NB4 (cell line): ENCODE measurements around the gene FYCO1.

ENCODE experiments used
- MYC ChIP-seq: IDR thresholded peaks from 2 replicates; pipeline ENCODE4 v1.6.1; 2011; ENCODE audit warnings: low read depth, low read length
- POLR2A ChIP-seq: IDR thresholded peaks from 2 replicates; pipeline ENCODE4 v1.6.1; 2011; ENCODE audit warnings: mild to moderate bottlenecking; ENCODE audit not compliant: insufficient read length; ENCODE audit errors: extremely low read depth
- TF ChIP-seq, protein P1 (sequence below): IDR thresholded peaks from 2 replicates; pipeline ENCODE4 v1.6.1; 2011; ENCODE audit warnings: low read depth, low read length
- TF ChIP-seq, protein P2 (sequence below): IDR thresholded peaks from one replicate; pipeline ENCODE4 v1.5.1; 2012; ENCODE audit warnings: low read depth, low read length

DNA sequence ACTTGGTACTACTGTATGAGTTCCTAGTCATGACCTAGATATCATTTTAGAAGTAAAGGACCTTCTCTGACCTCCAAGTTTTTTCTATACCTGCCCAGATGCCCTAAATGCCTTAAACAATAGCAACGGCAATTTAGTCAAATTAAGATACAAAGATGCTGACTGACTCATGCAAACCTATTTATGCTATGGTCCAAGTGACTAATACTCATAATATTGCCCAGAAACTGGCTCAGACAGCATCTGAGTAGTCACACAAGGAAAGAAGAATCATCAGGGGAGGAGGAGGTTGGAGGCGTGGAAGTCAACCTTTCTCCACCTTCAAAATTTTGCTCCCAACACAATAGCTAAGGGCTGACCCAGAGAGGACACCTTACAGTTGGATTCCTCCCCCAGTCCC is 6.8 kb downstream of the FYCO1 start:
- TF ChIP-seq, protein P1, sequence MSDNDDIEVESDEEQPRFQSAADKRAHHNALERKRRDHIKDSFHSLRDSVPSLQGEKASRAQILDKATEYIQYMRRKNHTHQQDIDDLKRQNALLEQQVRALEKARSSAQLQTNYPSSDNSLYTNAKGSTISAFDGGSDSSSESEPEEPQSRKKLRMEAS, result no peak
- no peak for TF ChIP-seq POLR2A
- TF ChIP-seq, protein P2, sequence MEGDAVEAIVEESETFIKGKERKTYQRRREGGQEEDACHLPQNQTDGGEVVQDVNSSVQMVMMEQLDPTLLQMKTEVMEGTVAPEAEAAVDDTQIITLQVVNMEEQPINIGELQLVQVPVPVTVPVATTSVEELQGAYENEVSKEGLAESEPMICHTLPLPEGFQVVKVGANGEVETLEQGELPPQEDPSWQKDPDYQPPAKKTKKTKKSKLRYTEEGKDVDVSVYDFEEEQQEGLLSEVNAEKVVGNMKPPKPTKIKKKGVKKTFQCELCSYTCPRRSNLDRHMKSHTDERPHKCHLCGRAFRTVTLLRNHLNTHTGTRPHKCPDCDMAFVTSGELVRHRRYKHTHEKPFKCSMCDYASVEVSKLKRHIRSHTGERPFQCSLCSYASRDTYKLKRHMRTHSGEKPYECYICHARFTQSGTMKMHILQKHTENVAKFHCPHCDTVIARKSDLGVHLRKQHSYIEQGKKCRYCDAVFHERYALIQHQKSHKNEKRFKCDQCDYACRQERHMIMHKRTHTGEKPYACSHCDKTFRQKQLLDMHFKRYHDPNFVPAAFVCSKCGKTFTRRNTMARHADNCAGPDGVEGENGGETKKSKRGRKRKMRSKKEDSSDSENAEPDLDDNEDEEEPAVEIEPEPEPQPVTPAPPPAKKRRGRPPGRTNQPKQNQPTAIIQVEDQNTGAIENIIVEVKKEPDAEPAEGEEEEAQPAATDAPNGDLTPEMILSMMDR, result no peak
- no peak for TF ChIP-seq MYC
